HG03521 (cell line): ENCODE results near the gene MRGPRX4.

Source experiments
- ATAC-seq: cut with Tn5 transposase; IDR thresholded peaks from one replicate; pipeline ENCODE4 v1.9.1; 2021; ENCODE audit warnings: mild to moderate bottlenecking, moderate library complexity; ENCODE audit not compliant: unreplicated experiment

Gene MRGPRX4

DNA sequence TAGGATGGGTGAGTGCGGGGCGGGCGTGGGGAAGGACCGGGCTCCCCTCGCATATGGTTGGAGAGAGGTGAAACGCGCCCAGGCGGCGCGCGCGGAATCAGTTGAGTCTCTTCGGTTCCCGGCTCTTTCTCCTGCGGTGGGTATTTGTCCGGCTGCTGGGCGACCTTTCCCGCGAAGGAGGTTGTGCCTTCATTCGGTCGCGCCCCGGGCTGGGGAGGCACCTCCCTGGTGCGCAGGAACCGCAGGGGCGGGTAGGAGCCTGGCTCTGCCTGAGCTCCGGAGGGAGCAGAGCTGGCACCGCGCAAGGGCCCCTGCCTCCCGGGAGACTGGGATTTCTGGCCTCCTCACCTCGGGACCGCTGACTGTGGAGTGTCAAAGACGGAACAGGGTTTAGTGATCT, 36.4 kb downstream of the MRGPRX4 start:
- ATAC-seq = no peak

DNA sequence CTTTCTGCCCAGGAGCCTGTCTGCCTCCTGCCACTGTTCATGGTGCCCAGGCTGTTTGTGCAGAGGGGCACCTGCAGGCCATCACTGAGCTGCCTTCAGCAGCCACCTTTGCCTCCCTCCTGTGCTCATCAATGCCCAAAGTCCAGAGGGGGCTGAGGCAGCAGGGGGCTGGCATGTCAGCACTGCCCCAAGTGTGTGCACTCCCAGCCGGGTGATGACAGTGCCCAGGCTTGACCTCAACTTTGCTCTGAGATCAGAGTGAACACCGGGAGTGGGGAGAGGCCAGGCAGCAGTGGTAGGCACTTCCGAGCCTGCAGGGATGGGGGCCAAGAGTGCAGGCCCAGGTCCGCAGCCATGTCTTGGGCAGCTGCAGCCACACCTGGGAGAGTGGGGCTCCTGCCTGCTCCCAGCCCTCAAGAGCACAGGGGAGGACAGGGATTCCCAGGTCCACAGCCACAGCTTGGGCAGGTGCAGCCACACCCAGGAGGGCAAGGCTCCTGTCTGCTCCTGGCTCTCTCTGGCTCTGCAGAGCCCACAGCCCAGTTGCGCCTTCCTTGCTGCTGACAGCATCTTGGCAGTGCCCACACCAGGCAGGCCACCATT, 48.7 kb downstream of the MRGPRX4 start:
- ATAC-seq = no peak

DNA sequence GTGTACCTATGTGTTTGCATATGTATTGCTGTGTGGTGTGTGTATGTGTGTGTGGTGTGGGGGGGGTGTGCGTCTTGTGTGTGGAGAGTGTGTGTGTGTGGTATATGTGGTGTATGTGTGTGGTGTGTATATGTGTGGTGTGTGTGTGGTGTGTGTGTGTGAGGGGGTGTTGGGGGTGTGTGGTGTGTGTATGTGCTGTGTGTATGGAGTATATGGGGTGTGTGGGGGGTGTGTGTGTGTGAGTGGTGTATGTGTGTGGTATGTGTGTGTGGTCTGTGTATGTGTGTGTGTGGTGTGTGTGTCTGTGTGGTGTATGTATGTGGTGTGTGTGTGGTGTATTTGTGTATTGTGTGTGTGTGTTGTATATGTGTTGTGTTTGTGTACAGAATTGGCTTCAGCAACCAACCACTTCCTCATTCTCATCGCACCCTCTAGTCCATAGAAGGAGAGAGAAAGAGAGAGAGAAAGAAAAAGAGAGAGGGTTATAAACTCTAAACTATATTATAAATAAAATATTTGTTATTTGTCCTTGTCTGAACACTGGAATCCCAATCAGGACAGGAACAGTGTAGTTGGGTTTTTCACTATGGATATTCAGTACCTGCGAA, 50.3 kb downstream of the MRGPRX4 start:
- no peak for ATAC-seq
